SK-N-SH treated with all-trans-retinoic acid at 6 μM for 48 hours (cell line): Measurements from ENCODE around the gene MRGPRG.

Experiments
- ESRRG ChIP-seq: fragments of 250-450 bp; sonication (Bioruptor Pico); IDR thresholded peaks from 2 replicates; pipeline ENCODE4 v1.6.1; 2021; ENCODE audit warnings: mild to moderate bottlenecking
- SNAI2 ChIP-seq: fragments of 250-450 bp; sonication (Bioruptor Pico); IDR thresholded peaks from 2 replicates; pipeline ENCODE4 v1.5.0; 2020; ENCODE audit warnings: mild to moderate bottlenecking, moderate library complexity
- ZNF565 ChIP-seq: fragments of 450-650 bp; formaldehyde crosslinking; conservative IDR thresholded peaks from 2 replicates; pipeline ENCODE4 v1.5.0; 2020; ENCODE audit warnings: low read depth, mild to moderate bottlenecking, moderate library complexity
- ZNF70 ChIP-seq: fragments of 450-650 bp; formaldehyde crosslinking; IDR thresholded peaks from 2 replicates; pipeline ENCODE4 v1.5.0; 2020; ENCODE audit warnings: mild to moderate bottlenecking, moderate library complexity
- TF ChIP-seq, protein P1 (sequence below): fragments of 250-450 bp; sonication (Bioruptor Pico); IDR thresholded peaks from 2 replicates; pipeline ENCODE4 v1.5.1; 2021; ENCODE audit warnings: mild to moderate bottlenecking, moderate library complexity

DNA sequence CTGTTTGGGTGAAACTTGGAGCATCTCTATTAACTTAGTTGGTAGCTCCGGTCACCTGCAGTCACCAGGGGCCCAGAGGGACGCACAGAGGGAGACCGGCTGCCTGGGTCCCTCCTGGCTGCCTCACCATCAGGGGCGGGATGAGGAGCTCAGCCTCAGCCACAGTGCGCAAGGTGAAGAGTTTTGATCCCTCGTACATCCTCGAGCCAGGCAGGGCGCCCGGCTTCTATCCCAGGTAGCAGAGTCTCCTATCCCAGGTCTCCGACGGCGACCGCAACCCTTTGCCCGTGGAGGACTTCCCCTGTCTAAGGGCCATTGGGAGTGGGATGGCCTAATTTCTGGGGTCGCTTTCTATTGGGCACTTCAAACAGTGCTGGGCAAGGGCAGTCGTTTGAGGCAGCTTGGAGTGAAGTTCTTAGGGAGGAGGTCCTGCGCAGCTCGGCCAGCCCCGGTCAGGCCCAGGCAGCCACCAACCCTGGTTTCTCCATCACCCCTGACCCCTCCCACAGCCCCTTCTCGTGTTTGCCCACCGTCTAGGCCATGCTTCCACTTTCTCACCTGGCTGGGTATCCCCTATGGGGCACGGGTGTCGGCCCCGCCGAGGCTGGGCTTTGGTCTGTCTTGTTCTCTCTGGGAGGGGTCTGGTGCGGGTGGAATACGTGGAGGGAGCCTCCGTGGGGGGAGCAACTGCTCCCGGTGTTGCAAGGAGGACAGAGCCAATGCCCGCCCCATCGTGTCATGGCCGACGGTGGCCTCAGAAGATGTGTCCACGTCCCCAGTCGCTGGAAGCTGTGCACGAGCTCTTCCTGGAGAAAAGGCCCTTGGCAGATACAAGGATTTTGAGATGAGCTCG, 3.6 kb upstream of the MRGPRG start:
- TF ChIP-seq, protein P1, sequence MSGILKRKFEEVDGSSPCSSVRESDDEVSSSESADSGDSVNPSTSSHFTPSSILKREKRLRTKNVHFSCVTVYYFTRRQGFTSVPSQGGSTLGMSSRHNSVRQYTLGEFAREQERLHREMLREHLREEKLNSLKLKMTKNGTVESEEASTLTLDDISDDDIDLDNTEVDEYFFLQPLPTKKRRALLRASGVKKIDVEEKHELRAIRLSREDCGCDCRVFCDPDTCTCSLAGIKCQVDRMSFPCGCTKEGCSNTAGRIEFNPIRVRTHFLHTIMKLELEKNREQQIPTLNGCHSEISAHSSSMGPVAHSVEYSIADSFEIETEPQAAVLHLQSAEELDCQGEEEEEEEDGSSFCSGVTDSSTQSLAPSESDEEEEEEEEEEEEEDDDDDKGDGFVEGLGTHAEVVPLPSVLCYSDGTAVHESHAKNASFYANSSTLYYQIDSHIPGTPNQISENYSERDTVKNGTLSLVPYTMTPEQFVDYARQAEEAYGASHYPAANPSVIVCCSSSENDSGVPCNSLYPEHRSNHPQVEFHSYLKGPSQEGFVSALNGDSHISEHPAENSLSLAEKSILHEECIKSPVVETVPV (CRISPR knock-in tag): no peak
- TF ChIP-seq ESRRG (CRISPR knock-in tag): no peak
- no peak for TF ChIP-seq ZNF565 (CRISPR knock-in tag)
- no peak for TF ChIP-seq SNAI2 (CRISPR knock-in tag)
- TF ChIP-seq ZNF70 (CRISPR knock-in tag): no peak
